CD4-positive, alpha-beta T cell (primary cell): ENCODE results near the gene COL4A6. TPM values are rescaled to one million over a fixed set of nuclear protein-coding genes. Genes with fewer than 3 reads are reported as not detected.

Experiments used
- ATAC-seq: fragments of 200-7000 bp; cut with Tn5 transposase; one replicate; pipeline ENCODE4 v1.10.0; 2022; ENCODE audit warnings: mild to moderate bottlenecking; ENCODE audit not compliant: poor library complexity
- CTCF ChIA-PET: fragments of 350-600 bp; sonication (Branson Sonifier 250); formaldehyde crosslinking; loops from one replicate; lab custom pipeline; 2021; ENCODE audit warnings: antibody characterized with exemption, inconsistent platforms; lab: Charles Lee
- POLR2A ChIA-PET: fragments of 350-600 bp; sonication (Branson Sonifier 250); formaldehyde crosslinking; loops from one replicate; lab custom pipeline; 2021; ENCODE audit warnings: antibody characterized with exemption, inconsistent platforms; lab: Charles Lee
- DNase-seq, 14 experiments: peaks; one replicate each; pipeline ENCODE4 v3.0.0-alpha.2; 2013 to 2020; ENCODE audit warnings: mixed read lengths in 2 of 14
- H3K27ac ChIP-seq, 2 donors: one replicate each; pipeline versions ENCODE4 v1.5.1 to v1.7.0; 2013; ENCODE audit warnings: low read length in 2 of 2, low read depth in 1 of 2, mild to moderate bottlenecking in 1 of 2
- H3K27me3 ChIP-seq, 2 experiments: 1 replicate in 1 of 2; 2 replicates in 1 of 2; pipeline versions ENCODE4 v1.6.1 to v1.7.0; 2013; ENCODE audit warnings: low read length in 2 of 2, control low read depth in 1 of 2, mild to moderate bottlenecking in 1 of 2, moderate library complexity in 1 of 2; ENCODE audit not compliant: insufficient read depth in 2 of 2, control insufficient read depth in 1 of 2
- H3K36me3 ChIP-seq: one replicate; pipeline ENCODE4 v1.6.1; 2013; ENCODE audit warnings: low read length, control low read depth; ENCODE audit not compliant: insufficient read depth
- H3K4me1 ChIP-seq: one replicate; pipeline ENCODE4 v1.6.1; 2013; ENCODE audit warnings: low read length, control low read depth; ENCODE audit not compliant: insufficient read depth
- H3K4me3 ChIP-seq: one replicate; pipeline ENCODE4 v1.5.1; 2013; ENCODE audit warnings: mild to moderate bottlenecking, low read length, moderate library complexity
- H3K9me3 ChIP-seq, 2 experiments: 1 replicate in 1 of 2; 2 replicates in 1 of 2; pipeline versions ENCODE4 v1.6.1 to v1.7.0; 2013; ENCODE audit warnings: low read length in 2 of 2, mild to moderate bottlenecking in 2 of 2, control low read depth in 1 of 2, moderate library complexity in 1 of 2; ENCODE audit not compliant: control insufficient read depth in 1 of 2, insufficient read depth in 1 of 2
- H3K27ac Mint-ChIP-seq: one replicate; pipeline ENCODE4 v1.8.0; 2020; ENCODE audit warnings: mixed read lengths
- H3K27me3 Mint-ChIP-seq: one replicate; pipeline ENCODE4 v1.8.0; 2021; ENCODE audit warnings: mixed read lengths
- H3K36me3 Mint-ChIP-seq: one replicate; pipeline ENCODE4 v1.8.0; 2021; ENCODE audit warnings: low read depth, mixed read lengths
- H3K4me1 Mint-ChIP-seq: one replicate; pipeline ENCODE4 v1.8.0; 2021; ENCODE audit warnings: low read depth, mixed read lengths
- H3K4me3 Mint-ChIP-seq: one replicate; pipeline ENCODE4 v1.8.0; 2020; ENCODE audit warnings: mild to moderate bottlenecking, mixed read lengths
- H3K9me3 Mint-ChIP-seq: one replicate; pipeline ENCODE4 v1.8.0; 2020; ENCODE audit warnings: mixed read lengths
- intact Hi-C, 2 experiments: fragments of 100-400 bp; cut with DNase I in 1 of 2; cut with micrococcal nuclease in 1 of 2; formaldehyde crosslinking; loops; one replicate each; pipeline versions ENCODE4 v1.15.1 to v1.9.0; 2023 to 2025; cut with DNase I, micrococcal nuclease
- total RNA-seq, 174 experiments: library from RNA in 2 of 174; stranded (reverse) in 2 of 174; gene quantifications; one replicate each; pipeline ENCODE4 v1.2.3 and lab custom pipeline; 2021 to 2026
- TF ChIP-seq, protein P1 (sequence below): fragments of 200-600 bp; IDR thresholded peaks from one replicate; pipeline ENCODE4 v1.8.0; 2022; ENCODE audit warnings: antibody characterized with exemption, mild to moderate bottlenecking

The COL4A6 gene
- total RNA-seq, 2 experiments from 2014 or later = not detected

DNA sequence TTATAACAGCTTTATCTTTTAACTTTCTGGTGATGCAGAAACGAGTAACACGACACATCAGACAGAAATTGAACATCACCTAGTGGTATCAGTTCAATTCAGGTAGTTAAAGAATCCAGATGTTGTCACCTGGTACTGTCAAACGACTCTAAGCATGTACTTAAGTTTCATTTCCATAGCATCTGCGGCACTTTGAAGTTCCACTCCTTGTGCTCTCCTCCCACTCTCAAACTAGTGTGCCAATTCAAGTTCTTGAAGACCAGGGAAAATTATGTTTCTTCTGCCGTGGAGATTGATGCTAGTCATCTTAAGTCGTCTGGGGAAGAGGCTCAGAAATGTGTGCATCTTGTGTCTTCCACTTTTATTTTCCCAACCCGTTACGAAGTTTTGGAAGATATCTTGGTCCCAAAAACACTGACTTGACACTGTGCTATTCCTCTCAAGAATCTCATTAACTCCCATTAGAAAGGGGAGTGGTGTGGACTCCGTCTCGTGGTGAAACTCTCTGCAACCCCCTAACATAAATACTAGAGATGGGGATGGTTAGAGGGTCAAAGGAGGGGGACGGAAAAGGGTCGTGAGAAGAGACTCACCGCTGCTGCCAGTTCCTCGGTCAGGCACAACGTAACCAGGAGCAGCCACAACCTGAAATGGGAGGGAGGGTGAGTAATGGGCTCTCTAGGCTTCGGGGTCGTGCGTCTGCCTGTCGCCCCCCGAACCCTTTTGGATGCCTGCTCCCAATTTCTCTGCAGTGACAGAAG, 693 bp downstream of the COL4A6 start:
- TF ChIP-seq, protein P1, sequence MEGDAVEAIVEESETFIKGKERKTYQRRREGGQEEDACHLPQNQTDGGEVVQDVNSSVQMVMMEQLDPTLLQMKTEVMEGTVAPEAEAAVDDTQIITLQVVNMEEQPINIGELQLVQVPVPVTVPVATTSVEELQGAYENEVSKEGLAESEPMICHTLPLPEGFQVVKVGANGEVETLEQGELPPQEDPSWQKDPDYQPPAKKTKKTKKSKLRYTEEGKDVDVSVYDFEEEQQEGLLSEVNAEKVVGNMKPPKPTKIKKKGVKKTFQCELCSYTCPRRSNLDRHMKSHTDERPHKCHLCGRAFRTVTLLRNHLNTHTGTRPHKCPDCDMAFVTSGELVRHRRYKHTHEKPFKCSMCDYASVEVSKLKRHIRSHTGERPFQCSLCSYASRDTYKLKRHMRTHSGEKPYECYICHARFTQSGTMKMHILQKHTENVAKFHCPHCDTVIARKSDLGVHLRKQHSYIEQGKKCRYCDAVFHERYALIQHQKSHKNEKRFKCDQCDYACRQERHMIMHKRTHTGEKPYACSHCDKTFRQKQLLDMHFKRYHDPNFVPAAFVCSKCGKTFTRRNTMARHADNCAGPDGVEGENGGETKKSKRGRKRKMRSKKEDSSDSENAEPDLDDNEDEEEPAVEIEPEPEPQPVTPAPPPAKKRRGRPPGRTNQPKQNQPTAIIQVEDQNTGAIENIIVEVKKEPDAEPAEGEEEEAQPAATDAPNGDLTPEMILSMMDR = no peak

GRCh38 chrX:108435261-108435660, 3.0 kb downstream of the COL4A6 start:
- peaks cover 2% of the 10 kb centered on the region for H3K9me3 Mint-ChIP-seq
- H3K4me1 Mint-ChIP-seq = peaks cover 9% of the 10 kb centered on the region
- Histone ChIP-seq H3K27me3 (peaks cover 7 to 23% of the 10 kb centered on the region in 2 experiments), H3K4me1 (no peaks in the 10 kb centered on the region), H3K9me3 (peaks cover 0 to 5% of the 10 kb centered on the region in 2 experiments), H3K4me3 (no peak overlapping the region), H3K36me3 (no peaks in the 10 kb centered on the region), H3K27ac (no peak overlapping the region)
- H3K36me3 Mint-ChIP-seq = no peaks in the 10 kb centered on the region
- TF ChIP-seq, protein P1 = no peak
- POLR2A ChIA-PET = no interaction called here
- ATAC-seq = no peak
- intact Hi-C loops = no loop called here
- DNase-seq = no peak
- H3K27ac Mint-ChIP-seq = no peak overlapping the region
- CTCF ChIA-PET = no interaction called here
- H3K27me3 Mint-ChIP-seq = peaks cover 31% of the 10 kb centered on the region
- no peak overlapping the region for H3K4me3 Mint-ChIP-seq

More for the DNA sequence above, 693 bp downstream of the COL4A6 start:
- H3K4me1 ChIP-seq = no peaks in the 10 kb centered on the region
- peaks cover 0 to 5% of the 10 kb centered on the region in 2 experiments for H3K9me3 ChIP-seq
- no peaks in the 10 kb centered on the region for H3K36me3 ChIP-seq
- ATAC-seq = no peak
- no peak overlapping the region for H3K4me3 ChIP-seq
- H3K27ac ChIP-seq = no peak overlapping the region
- ChIA-PET CTCF (no interaction called here), POLR2A (no interaction called here)
- peaks cover 7 to 26% of the 10 kb centered on the region in 2 experiments for H3K27me3 ChIP-seq
- Mint-ChIP-seq H3K36me3 (no peaks in the 10 kb centered on the region), H3K4me1 (peaks cover 12% of the 10 kb centered on the region), H3K27me3 (peaks cover 40% of the 10 kb centered on the region), H3K27ac (no peak overlapping the region), H3K9me3 (peaks cover 2% of the 10 kb centered on the region), H3K4me3 (no peak overlapping the region)
- no peak for DNase-seq
- intact Hi-C loops = no loop called here

DNA sequence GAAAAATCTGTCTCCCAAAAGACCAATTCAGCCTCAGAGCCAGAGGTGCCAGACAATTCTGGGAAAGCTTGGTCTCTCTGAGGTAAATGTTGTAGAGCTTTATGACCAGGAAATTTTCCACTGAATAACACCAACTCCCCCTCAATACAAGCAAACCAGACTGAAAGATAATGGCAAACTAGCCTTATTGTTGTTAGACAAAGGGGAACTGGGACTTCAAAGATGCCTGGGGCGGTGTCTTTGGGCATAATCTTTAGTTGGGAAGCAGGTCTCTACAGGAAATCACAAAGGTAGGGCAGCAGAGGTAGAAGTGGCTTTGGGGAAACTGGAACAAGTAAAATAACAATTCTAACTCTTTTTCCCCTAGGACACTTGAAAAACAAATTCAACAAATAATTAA, 12.0 kb downstream of the COL4A6 start:
- Mint-ChIP-seq H3K27ac (no peak overlapping the region), H3K4me1 (no peaks in the 10 kb centered on the region), H3K4me3 (no peak overlapping the region), H3K9me3 (no peaks in the 10 kb centered on the region), H3K27me3 (no peaks in the 10 kb centered on the region), H3K36me3 (no peaks in the 10 kb centered on the region)
- ChIA-PET CTCF (no interaction called here), POLR2A (no interaction called here)
- ATAC-seq (no peak), DNase-seq (no peak)
- TF ChIP-seq, protein P1 = no peak
- H3K4me3 ChIP-seq = no peak overlapping the region
- no peaks in the 10 kb centered on the region for H3K9me3 ChIP-seq
- intact Hi-C loops = no loop called here
- no peaks in the 10 kb centered on the region for H3K36me3 ChIP-seq
- H3K27ac ChIP-seq = no peak overlapping the region
- no peaks in the 10 kb centered on the region for H3K27me3 ChIP-seq
- no peaks in the 10 kb centered on the region for H3K4me1 ChIP-seq
